ENCODE results near the gene SS18.

Gene SS18

DNA sequence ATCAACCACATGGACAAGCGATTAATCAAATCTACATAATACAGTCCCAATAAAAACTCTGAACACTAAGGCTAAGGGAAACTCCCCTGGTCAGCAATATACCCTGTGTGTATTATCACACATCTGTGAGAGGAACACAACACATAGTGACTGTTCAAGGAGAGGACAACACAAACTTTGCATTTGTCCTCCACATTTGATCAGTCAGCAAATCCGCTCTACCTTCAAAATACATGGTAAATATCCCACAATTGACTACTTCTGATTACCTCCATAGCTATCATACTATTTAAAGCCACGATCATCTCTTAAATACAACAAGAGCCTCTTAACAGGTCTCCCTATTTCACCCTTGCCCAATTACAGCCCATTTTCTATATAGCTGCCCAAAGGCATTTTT lies 45.6 kb downstream of the SS18 start:
- Mint-ChIP-seq H3K9me3 (no peaks in the 10 kb centered on the region), H3K36me3 (ENCODE audit: low read depth) (peaks cover 48% of the 10 kb centered on the region)
- no peak for DNase-seq

DNA sequence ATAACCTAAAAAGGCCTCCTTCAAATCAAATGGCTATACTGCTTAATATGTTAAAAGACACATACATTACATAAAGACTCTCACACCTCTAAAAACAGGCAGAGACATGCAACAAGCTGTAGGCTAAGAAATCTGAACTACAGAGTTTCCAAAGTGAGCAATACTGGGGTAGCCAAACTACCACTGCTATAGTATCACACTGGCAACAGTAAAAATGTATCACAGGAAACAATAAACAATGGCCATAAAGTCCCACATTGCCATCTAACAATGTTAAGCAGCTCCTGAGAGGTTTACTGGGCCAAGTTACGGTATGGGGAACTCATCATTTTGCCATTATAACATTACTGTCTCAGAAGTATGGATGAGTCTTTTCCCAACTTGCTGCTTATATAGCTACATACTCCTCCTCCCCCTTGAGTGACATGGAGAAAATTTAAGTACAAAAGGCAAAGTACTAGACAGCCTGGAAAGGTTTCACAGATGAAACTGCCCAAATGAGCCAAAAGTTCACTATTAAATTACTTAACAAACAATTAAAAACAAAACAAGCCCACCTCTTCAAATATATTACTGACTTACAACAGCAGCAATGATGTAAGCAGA lies 50.3 kb downstream of the SS18 start:
- no peaks in the 10 kb centered on the region for H3K9me3 Mint-ChIP-seq
- H3K4me3 Mint-ChIP-seq, result no peak overlapping the region
- no peaks in the 10 kb centered on the region for H3K27me3 Mint-ChIP-seq (ENCODE audit: low read depth, poor library complexity)
- TF ChIP-seq, protein P1, sequence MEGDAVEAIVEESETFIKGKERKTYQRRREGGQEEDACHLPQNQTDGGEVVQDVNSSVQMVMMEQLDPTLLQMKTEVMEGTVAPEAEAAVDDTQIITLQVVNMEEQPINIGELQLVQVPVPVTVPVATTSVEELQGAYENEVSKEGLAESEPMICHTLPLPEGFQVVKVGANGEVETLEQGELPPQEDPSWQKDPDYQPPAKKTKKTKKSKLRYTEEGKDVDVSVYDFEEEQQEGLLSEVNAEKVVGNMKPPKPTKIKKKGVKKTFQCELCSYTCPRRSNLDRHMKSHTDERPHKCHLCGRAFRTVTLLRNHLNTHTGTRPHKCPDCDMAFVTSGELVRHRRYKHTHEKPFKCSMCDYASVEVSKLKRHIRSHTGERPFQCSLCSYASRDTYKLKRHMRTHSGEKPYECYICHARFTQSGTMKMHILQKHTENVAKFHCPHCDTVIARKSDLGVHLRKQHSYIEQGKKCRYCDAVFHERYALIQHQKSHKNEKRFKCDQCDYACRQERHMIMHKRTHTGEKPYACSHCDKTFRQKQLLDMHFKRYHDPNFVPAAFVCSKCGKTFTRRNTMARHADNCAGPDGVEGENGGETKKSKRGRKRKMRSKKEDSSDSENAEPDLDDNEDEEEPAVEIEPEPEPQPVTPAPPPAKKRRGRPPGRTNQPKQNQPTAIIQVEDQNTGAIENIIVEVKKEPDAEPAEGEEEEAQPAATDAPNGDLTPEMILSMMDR (IDR thresholded peaks at IDR 0.05), result no peak
- no peaks in the 10 kb centered on the region for H3K4me1 Mint-ChIP-seq
- no peak overlapping the region for H3K27ac Mint-ChIP-seq
- peaks cover 48% of the 10 kb centered on the region for H3K36me3 Mint-ChIP-seq (ENCODE audit: low read depth)
- DNase-seq, result no peak

More for the DNA sequence above, 45.6 kb downstream of the SS18 start:
- H3K4me1 Mint-ChIP-seq, result no peaks in the 10 kb centered on the region
- no peak overlapping the region for H3K4me3 Mint-ChIP-seq
- no peaks in the 10 kb centered on the region for H3K27me3 Mint-ChIP-seq (ENCODE audit: low read depth, poor library complexity)
- no peak overlapping the region for H3K27ac Mint-ChIP-seq
- TF ChIP-seq, protein P1 (IDR thresholded peaks at IDR 0.05), result no peak

DNA sequence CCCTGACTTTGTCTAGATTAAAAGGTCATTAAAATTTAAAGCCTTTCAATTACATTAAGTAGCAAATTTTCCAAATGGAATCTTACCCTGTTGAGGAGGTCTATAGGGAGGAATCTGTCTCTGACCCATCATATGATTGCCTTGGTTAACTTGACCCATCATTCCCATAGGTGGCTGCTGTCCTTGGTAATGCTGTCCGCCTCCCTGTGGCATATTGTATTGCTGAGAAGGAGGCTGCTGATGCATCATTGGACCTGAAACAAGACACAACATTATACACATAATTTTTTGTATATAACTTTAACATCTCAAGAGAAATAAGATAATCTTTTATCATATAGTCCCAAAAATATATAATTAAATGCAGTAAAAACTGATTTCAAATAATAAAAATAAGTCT lies 51.2 kb downstream of the SS18 start:
- Mint-ChIP-seq H3K27me3 (ENCODE audit: low read depth, poor library complexity) (no peaks in the 10 kb centered on the region), H3K4me1 (no peaks in the 10 kb centered on the region), H3K27ac (no peak overlapping the region), H3K4me3 (no peak overlapping the region), H3K36me3 (ENCODE audit: low read depth) (peaks cover 52% of the 10 kb centered on the region), H3K9me3 (no peaks in the 10 kb centered on the region)
- DNase-seq, result no peak
- TF ChIP-seq, protein P1 (IDR thresholded peaks at IDR 0.05), result no peak

- no peaks in the 10 kb centered on the region for H3K27me3 Mint-ChIP-seq (ENCODE audit: low read depth, poor library complexity)
- DNase-seq, result no peak
- peaks cover 61% of the 10 kb centered on the region for H3K36me3 Mint-ChIP-seq (ENCODE audit: low read depth)
- no peaks in the 10 kb centered on the region for H3K9me3 Mint-ChIP-seq
- TF ChIP-seq, protein P1 (IDR thresholded peaks at IDR 0.05), result no peak
- no peak overlapping the region for H3K4me3 Mint-ChIP-seq
- no peaks in the 10 kb centered on the region for H3K4me1 Mint-ChIP-seq
- H3K27ac Mint-ChIP-seq, result no peak overlapping the region
Observed at GRCh38 chr18:26036635-26037034, 53.8 kb downstream of the SS18 start.

- Mint-ChIP-seq H3K4me1 (no peaks in the 10 kb centered on the region), H3K27ac (peak overlapping the region; percentile 12), H3K36me3 (ENCODE audit: low read depth) (peaks cover 76% of the 10 kb centered on the region), H3K9me3 (no peaks in the 10 kb centered on the region), H3K27me3 (ENCODE audit: low read depth, poor library complexity) (no peaks in the 10 kb centered on the region), H3K4me3 (no peak overlapping the region)
- TF ChIP-seq, protein P1 (IDR thresholded peaks at IDR 0.05), result no peak
- no peak for DNase-seq
Observed at GRCh38 chr18:26034850-26035497, 55.4 kb downstream of the SS18 start.

DNA sequence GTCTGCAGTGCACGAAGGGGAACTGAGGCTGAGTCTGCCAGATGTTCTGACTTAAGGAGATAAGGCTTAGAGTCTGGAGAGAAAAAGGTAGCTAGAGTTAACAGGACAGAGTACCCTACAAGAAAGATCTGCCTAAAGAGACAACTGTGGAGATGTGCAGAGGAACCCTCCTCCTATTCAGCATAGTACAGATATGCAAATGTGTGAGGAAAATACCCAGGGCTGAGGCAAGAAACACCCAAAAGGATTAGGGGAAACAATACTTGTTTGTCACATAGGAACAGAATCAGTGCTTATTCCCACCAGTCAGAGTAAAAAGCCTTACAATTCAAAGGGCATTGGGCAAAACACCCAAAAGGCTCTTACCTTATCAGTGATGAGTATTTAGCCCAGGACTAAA lies 67.8 kb downstream of the SS18 start:
- Mint-ChIP-seq H3K4me3 (no peak overlapping the region), H3K27ac (peak overlapping the region; percentile 7)
- no peak for DNase-seq

More for the DNA sequence above, 67.8 kb downstream of the SS18 start:
- H3K4me1 Mint-ChIP-seq, result peaks cover 8% of the 10 kb centered on the region
- TF ChIP-seq, protein P1 (IDR thresholded peaks at IDR 0.05), result no peak
- peaks cover 84% of the 10 kb centered on the region for H3K36me3 Mint-ChIP-seq (ENCODE audit: low read depth)
- H3K9me3 Mint-ChIP-seq, result peaks cover 16% of the 10 kb centered on the region
- H3K27me3 Mint-ChIP-seq (ENCODE audit: low read depth, poor library complexity), result no peaks in the 10 kb centered on the region

Data from nephron progenitor cell (in vitro differentiated cells).